ENCODE results near the gene SLC48A1.

Gene SLC48A1

GRCh38 chr12:47778881-47779280 lies 5.8 kb downstream of the SLC48A1 start:
- no peak for DNase-seq

DNA sequence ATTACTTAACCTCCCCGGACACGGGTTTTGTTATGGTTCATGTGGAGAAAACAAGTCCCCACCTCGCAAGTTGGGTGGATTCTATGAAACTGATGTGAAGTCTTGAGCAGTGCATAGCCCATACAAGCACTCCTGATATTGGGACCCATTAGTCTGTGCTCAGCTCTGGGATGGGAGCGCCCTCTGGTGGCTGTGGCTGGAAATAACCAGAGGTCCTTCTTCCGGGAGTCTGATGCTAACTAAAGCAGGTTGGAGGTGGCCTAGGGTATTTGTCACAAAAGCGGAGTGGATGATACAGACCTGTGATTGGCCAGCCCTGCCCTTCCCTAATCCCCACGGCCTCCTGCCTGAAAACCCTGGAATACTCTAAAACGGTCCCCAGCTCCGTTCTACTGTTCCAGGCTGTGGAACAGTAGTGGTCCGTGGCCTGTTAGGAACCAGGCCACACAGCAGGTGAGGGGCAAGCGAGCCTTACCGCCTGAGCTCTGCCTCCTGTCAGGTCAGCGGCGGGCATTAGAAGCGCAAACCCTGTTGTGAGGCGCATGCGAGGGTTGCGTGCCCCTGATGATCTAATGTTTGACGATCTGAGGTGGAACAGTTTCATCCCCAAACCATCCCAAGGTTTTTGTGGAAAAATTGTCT lies 6.4 kb downstream of the SLC48A1 start:
- DNase-seq = peak; percentile 84

GRCh38 chr12:47779943-47780504 lies 7.0 kb downstream of the SLC48A1 start:
- DNase-seq = no peak

GRCh38 chr12:47781479-47782371 lies 8.7 kb downstream of the SLC48A1 start:
- no peak for DNase-seq

DNA sequence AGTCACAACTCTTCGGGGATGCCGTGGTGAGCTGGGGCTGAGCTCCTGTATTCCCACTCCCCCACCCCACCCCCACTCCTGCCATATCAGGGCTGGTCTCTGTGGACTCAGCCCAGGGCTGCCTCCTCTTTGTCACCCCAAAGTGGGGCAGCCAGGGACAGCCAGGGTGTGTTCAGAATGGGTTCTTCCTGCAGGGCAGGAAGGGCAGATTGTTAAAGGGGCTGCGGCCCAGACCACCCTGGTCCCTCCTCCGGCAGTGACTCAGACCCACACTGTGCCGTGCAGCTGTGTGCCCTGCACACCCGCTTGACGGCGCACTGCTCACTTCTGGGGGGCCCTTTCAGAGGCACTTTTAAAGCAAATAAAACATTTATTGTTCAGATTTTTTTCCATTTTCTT lies 9.3 kb downstream of the SLC48A1 start:
- no peak for DNase-seq

- DNase-seq = no peak
Measured at GRCh38 chr12:47783024-47783755, 10.2 kb downstream of the SLC48A1 start.

- DNase-seq = no peak
Measured at GRCh38 chr12:47783821-47784819, 11.1 kb downstream of the SLC48A1 start.

DNA sequence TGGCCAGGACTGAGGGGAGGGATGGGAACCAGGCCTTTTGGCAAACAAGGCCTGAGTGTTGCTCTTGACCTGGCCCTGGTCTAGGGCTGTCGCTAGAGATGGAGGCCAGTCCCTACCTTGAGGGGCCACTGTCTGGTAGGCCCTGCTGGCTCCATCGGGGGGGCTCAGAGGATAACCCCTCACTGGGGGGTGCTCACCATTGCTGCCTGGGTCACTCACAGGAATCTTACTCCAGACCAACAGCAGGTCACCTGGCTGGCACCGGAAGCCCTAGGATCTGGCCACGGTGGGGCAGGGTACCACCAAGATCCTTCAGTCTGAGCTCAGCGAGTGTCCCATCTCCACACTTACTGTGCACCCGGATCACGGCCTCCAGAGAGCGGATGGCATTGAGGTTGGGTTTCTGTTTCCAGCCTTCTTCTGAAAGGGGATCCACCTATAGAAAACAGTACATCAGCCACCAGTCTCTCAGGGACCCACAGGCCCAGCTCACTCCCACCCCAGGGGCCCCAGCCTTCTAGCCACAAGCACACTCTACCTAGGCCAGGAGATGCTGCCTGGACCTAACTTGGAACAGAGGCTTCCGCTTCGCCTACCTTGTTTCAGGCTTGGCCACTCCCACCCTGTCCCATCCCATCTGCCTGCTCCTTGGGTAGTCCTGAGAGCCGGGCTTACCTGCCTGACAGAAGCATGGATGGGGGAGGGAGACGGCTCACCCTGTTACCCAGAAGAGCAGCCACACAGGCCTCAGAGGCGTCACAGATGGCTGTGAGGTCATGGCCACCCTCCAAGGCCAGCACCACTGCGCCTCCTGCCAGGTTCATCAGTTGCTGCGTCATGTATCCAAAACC lies 12.2 kb downstream of the SLC48A1 start:
- no peak for DNase-seq

DNA sequence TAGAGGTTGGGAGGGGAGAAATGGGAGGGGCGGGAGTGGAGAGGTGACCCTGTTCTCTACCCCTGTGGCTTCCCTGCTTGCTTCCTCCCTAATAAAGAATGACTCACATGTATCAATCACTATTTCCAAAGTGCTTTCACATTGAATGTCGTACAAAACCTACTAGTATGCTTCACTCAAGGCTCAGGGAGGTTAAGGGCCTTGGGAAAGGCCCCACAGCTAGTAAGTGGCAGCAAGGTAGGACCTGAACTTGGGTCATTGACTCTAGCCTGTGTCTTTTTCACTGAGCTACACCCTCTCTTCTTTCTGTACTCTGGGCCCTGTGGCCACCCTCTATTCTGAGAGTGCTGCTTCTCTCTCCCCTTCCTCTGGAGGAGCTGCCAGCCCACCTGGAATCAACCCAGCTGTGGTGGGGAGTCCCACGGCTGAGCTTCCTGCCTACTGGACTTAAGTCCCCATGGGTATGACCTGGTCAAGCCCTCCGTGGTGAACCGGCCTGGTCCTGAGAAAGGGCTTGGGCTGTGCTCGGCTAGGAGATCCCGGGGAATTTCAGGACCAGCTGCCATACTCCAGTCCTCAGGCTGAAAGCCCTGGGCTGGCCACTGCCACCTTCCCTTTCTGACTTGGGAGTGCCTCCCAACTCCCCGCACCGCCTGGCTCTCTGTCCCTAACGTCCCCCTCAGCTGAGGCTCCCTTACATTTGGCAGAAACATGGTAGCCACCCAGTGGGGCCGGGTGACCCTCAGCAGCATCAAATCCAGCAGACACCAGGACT lies 13.0 kb downstream of the SLC48A1 start:
- no peak for DNase-seq

- no peak for DNase-seq
Measured at GRCh38 chr12:47786662-47787280, 13.7 kb downstream of the SLC48A1 start.

DNA sequence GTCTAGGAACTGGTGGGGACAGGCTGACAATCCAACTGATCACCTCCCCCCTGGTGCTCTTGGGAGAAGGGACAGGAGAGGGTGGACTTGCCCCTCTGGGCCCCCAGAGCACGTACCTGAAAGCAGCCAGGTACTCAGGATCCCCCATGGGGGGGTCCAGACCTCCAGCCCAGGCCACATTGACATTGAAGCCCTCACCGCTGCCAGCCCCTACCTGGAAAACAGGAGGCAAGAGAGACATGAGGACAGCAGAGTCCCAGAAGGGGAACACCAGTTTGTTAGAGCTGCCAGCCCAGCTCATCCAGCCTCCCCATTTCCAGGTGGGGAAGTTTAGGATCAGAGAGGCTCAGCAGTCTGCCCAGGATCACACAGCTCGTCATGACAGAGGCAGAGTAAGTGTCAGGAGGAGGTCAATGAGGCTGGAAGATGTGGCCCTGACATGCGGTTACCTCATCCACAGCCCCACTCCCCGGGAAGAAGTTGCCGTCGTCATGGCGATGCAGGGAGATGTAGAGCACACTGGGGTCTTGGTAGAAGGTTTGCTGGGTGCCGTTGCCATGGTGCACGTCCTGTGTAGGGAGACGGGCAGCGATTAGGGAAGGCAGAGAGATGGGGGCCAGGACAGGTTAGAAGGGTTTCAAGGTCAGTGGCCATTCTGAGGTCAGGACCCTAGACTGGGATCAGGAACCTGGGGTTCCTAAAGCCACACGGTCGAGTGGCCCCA lies 14.7 kb downstream of the SLC48A1 start:
- DNase-seq = no peak

DNA sequence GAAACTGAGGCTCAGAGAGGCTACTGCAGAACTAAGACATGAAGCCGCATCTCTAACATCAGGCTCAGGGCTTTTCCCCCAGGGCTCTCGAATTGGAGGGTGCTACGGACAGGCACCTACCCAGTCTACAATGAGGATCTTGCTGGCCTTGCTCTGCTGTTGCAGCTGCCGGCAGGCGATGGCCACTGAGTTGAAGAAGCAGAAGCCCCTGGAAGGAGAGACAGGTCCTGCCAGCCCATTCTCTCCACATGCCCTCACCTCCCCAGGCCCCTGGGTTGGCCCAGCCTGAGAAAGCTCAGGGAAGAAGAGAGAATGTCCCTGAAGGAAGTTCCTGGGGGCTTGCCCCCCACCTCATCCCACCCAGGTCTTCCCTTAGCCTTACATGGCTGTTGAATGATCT lies 16.1 kb downstream of the SLC48A1 start:
- no peak for DNase-seq

GRCh38 chr12:47789712-47790489 lies 16.9 kb downstream of the SLC48A1 start:
- DNase-seq = no peak

DNA sequence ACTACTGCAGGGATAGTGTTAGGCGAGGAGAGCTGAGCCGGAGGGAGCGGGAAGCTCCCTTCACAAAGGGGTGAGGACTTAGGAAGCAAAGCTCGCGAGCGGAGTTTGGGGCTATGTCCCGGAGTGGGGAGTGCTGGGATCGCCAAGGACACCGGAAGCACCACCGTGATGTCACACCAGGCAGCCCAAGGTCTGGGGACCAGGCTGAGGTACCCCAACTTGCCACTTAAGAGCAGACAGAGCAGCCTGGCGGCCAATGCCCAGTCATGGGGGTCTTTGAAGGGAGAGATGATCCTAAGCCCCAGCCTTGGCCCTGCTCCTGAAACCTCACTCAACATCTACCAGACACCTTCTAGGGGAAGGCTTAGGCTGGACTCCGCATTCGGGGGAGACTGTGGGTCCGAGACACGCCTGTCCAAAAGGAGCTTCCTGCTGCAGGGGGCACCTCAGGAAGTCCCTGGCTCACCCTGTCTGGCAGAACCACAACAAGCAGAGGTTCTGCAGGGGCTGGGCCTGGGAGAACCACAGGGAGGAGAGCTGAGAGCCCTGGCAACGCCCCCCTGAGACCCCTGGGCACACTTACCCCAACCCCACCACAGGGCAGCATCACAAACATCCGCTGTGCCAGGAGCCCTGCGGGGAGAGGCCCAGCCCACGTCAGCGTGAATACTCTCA lies 17.8 kb downstream of the SLC48A1 start:
- no peak for DNase-seq

DNA sequence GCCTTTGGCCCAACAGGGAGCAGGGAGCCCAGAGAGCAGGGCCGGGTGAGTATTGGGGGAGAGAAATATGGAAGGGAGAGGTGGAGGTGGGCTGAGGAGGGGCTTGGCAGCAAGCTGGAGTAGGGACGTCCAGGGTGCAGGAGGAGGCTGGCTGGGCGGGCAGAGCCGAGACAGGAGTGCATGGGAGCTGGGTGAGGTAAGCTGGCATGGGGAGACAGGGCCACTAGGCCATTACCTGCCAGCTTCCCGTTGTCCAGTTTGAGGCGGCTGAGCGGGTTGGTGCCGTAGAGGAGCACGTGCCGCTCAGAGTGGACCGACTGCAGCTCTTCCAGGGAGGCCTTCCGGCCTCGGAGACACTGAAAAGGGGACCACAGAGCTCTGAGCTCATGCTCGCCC lies 18.3 kb downstream of the SLC48A1 start:
- DNase-seq = no peak

DNA sequence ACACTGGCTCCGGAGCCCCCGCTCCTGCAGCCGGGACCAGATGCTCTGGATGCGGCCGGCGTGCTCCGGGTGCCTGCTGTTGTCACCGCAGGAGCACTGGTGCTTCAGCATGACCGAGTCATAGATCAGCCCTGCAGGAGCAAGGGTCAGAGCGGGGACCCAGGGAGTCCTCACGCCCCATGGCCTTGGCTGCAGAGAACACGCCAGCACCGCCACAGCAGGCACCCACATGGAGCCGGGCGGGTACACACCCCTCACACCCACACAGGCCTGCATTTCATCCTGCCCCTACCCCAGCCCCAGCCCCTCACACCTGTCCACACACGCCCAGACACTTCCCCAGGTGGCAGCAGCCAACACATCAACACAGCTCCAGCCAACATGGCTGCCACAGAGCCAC lies 18.8 kb downstream of the SLC48A1 start:
- DNase-seq = no peak

- no peak for DNase-seq
Measured at GRCh38 chr12:47793015-47793681, 20.1 kb downstream of the SLC48A1 start.
